Endothelial cell (in vitro differentiated cells): ENCODE measurements around the gene PRRG1. TPM values are rescaled to one million over a fixed set of nuclear protein-coding genes. Genes with fewer than 3 reads are reported as not detected.
A peak's percentile ranks its signal among the peaks of the same experiment; 100 is the strongest.
"Not testable (repeated sequence)": the region's sequence is repeated elsewhere in the genome, so short reads cannot be mapped to it uniquely, and the experiment has no call there.

Source experiments
- DNase-seq: peaks from one replicate; pipeline ENCODE4 v3.0.0; 2021; ENCODE audit warnings: low spot score
- H3K27ac Mint-ChIP-seq: one replicate; pipeline ENCODE4 v1.8.0; 2021; ENCODE audit warnings: mixed read lengths, inconsistent platforms; ENCODE audit not compliant: unreplicated experiment
- H3K27me3 Mint-ChIP-seq: one replicate; pipeline ENCODE4 v1.8.0; 2021; ENCODE audit warnings: mild to moderate bottlenecking, moderate library complexity, mixed read lengths, inconsistent platforms; ENCODE audit not compliant: unreplicated experiment
- H3K36me3 Mint-ChIP-seq: one replicate; pipeline ENCODE4 v1.8.0; 2021; ENCODE audit warnings: mild to moderate bottlenecking, low read depth, mixed read lengths, inconsistent platforms; ENCODE audit not compliant: unreplicated experiment
- H3K4me1 Mint-ChIP-seq: one replicate; pipeline ENCODE4 v1.8.0; 2021; ENCODE audit warnings: mild to moderate bottlenecking, mixed read lengths, inconsistent platforms; ENCODE audit not compliant: unreplicated experiment
- H3K4me3 Mint-ChIP-seq: one replicate; pipeline ENCODE4 v1.8.0; 2021; ENCODE audit warnings: mild to moderate bottlenecking, mixed read lengths, inconsistent platforms; ENCODE audit not compliant: unreplicated experiment
- H3K9me3 Mint-ChIP-seq: one replicate; pipeline ENCODE4 v1.8.0; 2021; ENCODE audit warnings: mixed read lengths, inconsistent platforms; ENCODE audit not compliant: unreplicated experiment
- long read RNA-seq: library from polyadenylated mRNA; unstranded; transcript quantifications from one replicate; pipeline ENCODE4 v2.0.0, GENCODE V29; 2020; ENCODE audit not compliant: unreplicated experiment
- total RNA-seq: library from RNA; stranded (reverse); fragmentation: NEBNext Ultra II Directional; extraction: Animal tissue kit (Norgen Biotek cat#: 25700); gene quantifications from one replicate; pipeline ENCODE4 v1.2.1, GENCODE V29; 2021; ENCODE audit not compliant: unreplicated experiment
- TF ChIP-seq, protein P1 (sequence below): fragments of 200-600 bp; sonication (generic); IDR thresholded peaks from one replicate; pipeline ENCODE4 v1.5.0; 2021; ENCODE audit warnings: antibody characterized with exemption; ENCODE audit not compliant: unreplicated experiment

Gene PRRG1
- total RNA-seq, result 16.5 TPM
- long read RNA-seq, full-length matches to known transcripts, result 3 of 3 reads
- long read RNA-seq, partial matches to known transcripts, result 0 of 3 reads
- long read RNA-seq, other reads (novel, unspliced or antisense), result 0 of 3 reads

DNA sequence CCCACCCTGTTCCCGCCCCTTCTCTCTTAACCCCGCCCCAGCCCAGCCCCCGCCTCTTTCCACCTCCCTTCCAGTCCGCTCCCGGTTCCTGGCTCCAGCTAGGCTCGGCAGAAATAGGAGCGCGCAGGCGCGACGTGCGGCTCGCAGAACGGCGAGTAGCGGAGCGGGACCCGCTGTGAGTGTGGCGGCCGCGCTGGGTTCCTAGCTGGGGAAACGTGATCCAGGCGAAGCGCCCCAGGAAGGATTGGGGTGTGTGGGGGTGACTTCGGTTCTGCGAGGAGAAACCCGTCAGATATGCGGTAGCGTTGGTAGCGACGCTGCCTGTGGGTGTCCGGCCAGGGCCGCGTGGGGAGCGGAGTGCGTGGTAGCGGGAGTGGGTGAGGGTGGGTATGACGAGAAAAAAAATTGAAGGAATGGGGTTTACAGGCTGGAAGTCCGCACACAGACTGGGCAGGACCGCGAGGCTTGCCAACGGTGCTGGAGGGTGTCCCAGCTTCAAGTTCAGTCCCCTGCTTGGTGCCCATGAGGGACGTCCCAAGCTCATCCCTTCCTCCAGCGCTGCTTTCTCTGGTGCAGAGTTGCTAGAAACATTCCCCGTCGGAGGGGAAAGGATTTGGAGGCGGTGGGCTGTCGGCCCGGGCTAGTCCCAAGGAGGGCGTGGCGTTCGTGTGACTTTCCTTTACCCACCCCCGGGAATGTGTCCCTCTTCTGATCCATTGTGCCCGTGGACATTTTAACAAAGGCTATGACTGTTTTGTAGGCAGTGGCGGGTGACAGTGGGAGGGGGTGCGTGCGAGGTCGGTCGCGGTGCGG, at the start of gene PRRG1:
Gene PRRG1 (plus strand): TSS at position 144 of the 813 bp plus-strand sequence. CDS start 56,886 bp downstream, outside the sequence.
- Mint-ChIP-seq H3K36me3 (no peaks in the 10 kb centered on the region), H3K27ac (peak within 1 kb of the TSS; percentile 89)

DNA sequence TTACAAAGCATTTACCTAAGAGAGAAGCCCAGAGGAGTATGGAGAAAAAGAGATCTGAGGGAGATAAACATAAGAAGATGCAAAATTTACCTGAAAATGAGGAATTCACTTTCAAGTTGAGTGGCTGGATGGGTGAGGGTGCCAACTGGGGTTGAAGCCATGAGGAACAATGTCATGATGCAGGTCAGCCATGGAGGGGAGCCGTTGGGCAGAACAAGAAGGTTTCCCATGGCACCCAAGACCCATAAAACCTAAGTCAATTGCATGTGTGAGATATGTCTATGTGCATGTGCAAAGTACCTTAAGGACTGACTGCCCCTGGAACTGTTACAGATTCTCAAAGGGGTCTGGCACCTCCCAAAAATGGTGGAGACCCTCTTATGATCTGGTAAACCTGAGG, 46.6 kb upstream of the PRRG1 start:
- TF ChIP-seq, protein P1, sequence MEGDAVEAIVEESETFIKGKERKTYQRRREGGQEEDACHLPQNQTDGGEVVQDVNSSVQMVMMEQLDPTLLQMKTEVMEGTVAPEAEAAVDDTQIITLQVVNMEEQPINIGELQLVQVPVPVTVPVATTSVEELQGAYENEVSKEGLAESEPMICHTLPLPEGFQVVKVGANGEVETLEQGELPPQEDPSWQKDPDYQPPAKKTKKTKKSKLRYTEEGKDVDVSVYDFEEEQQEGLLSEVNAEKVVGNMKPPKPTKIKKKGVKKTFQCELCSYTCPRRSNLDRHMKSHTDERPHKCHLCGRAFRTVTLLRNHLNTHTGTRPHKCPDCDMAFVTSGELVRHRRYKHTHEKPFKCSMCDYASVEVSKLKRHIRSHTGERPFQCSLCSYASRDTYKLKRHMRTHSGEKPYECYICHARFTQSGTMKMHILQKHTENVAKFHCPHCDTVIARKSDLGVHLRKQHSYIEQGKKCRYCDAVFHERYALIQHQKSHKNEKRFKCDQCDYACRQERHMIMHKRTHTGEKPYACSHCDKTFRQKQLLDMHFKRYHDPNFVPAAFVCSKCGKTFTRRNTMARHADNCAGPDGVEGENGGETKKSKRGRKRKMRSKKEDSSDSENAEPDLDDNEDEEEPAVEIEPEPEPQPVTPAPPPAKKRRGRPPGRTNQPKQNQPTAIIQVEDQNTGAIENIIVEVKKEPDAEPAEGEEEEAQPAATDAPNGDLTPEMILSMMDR, result no peak
- Mint-ChIP-seq H3K4me1 (no peaks in the 10 kb centered on the region), H3K27ac (no peak overlapping the region), H3K9me3 (no peaks in the 10 kb centered on the region), H3K4me3 (no peak overlapping the region), H3K36me3 (no peaks in the 10 kb centered on the region), H3K27me3 (no peaks in the 10 kb centered on the region)
- peak; percentile 26 for DNase-seq

More for the DNA sequence above, at the start of gene PRRG1:
- peak; percentile 70 for DNase-seq
- peak within 1 kb of the TSS; percentile 96 for H3K4me3 Mint-ChIP-seq
- peaks cover 6% of the 10 kb centered on the region for H3K4me1 Mint-ChIP-seq
- no peaks in the 10 kb centered on the region for H3K9me3 Mint-ChIP-seq
- TF ChIP-seq, protein P1, result no peak
- no peaks in the 10 kb centered on the region for H3K27me3 Mint-ChIP-seq

DNA sequence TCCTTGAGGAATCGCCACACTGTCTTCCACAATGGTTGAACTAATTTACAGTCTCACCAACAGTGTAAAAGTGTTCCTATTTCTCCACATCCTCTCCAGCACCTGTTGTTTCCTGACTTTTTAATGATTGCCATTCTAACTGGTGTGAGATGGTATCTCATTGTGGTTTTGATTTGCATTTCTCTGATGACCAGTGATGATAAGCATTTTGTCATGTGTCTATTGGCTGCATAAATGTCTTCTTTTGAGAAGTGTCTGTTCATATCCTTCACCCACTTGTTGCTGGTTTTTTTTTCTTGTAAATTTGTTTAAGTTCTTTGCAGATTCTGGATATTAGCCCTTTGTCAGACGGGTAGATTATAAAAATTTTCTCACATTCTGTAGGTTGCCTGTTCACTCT, 43.9 kb upstream of the PRRG1 start:
- not testable (repeated sequence) for H3K27ac Mint-ChIP-seq, H3K4me1 Mint-ChIP-seq, H3K36me3 Mint-ChIP-seq, H3K4me3 Mint-ChIP-seq, H3K27me3 Mint-ChIP-seq, DNase-seq, H3K9me3 Mint-ChIP-seq

DNA sequence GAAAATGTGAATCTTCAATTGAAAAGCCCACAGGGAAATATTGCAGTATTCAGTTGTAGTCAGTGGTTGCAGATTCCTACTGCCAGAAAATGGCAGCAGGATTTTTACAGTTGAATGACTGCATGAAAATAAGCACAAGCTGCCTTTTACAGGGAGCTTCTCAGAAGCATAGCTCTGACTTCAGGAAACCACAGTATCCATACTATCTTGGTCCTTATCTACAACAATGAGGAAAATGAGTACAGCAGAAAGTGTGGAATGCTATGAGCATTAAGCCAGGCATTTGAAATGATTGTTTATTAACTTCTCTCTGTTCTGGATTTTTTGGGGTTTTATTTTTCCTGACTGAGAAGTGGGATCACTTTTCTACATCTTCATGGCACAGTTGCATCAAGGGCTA, 34.6 kb upstream of the PRRG1 start:
- H3K4me1 Mint-ChIP-seq, result peaks cover 2% of the 10 kb centered on the region
- DNase-seq, result no peak
- no peak overlapping the region for H3K4me3 Mint-ChIP-seq
- no peak overlapping the region for H3K27ac Mint-ChIP-seq
- H3K36me3 Mint-ChIP-seq, result no peaks in the 10 kb centered on the region
- TF ChIP-seq, protein P1, result no peak
- H3K27me3 Mint-ChIP-seq, result peaks cover 1% of the 10 kb centered on the region
- H3K9me3 Mint-ChIP-seq, result no peaks in the 10 kb centered on the region

DNA sequence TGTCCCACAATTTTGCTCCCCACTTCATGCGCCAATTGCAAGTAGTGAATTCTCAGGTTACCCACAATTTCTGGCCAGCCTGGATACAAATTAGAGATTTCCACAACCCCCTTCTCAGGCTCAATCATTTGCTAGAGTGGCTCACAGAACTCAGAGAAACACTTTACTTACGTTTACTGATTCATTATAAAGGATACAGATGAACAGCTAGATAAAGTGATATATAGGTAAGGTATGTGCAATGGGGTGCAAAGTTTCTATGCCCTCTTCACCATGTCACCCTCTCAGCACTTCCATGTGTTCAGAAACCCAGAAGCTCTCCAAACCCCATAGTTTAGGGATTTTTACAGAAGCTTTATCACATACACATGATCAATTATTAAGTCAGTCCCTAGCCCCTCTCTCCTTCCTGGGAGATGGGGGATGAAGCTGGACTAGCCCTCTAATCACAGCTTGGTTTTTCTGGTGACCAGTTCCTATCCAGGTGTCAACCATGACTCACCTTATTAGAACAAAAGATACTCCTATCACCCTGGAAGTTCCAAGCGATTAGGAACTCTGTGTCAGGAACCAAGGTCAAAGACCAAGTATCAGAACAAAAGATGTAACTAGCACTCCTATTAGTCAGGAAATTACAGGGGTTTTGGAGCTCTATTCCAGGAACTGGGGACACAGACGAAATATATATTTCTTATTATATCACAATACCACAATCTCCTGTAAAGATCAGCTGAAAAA, 33.5 kb upstream of the PRRG1 start:
- DNase-seq, result no peak
- peaks cover 1% of the 10 kb centered on the region for H3K27me3 Mint-ChIP-seq
- no peak overlapping the region for H3K4me3 Mint-ChIP-seq
- TF ChIP-seq, protein P1, result no peak
- H3K27ac Mint-ChIP-seq, result no peak overlapping the region
- peaks cover 2% of the 10 kb centered on the region for H3K4me1 Mint-ChIP-seq
- H3K36me3 Mint-ChIP-seq, result no peaks in the 10 kb centered on the region
- no peaks in the 10 kb centered on the region for H3K9me3 Mint-ChIP-seq
